Gastroesophageal sphincter (tissue), 3 donors: ENCODE data around the gene LIMS2.

Experiments
- CTCF ChIP-seq, 4 experiments: fragments of 200-600 bp in 2 of 4; fragments of 450-650 bp in 2 of 4; sonication (generic) in 1 of 4; IDR thresholded peaks; one replicate each; pipeline ENCODE4 v1.5.1; 2017 to 2019; ENCODE audit warnings: antibody characterized with exemption in 4 of 4, mild to moderate bottlenecking in 2 of 4, moderate library complexity in 2 of 4
- EP300 ChIP-seq: sonication (generic); formaldehyde crosslinking; IDR thresholded peaks from one replicate; pipeline ENCODE4 v1.6.1; 2017; ENCODE audit warnings: antibody characterized with exemption, mild to moderate bottlenecking
- POLR2A ChIP-seq, 2 donors: fragments of 450-650 bp; IDR thresholded peaks; one replicate each; pipeline ENCODE4 v1.6.1; 2017; ENCODE audit warnings: antibody characterized with exemption in 2 of 2, mild to moderate bottlenecking in 2 of 2, moderate library complexity in 1 of 2
- POLR2AphosphoS5 ChIP-seq: sonication (generic); formaldehyde crosslinking; IDR thresholded peaks from one replicate; pipeline ENCODE4 v1.6.1; 2017; ENCODE audit warnings: antibody characterized with exemption

- TF ChIP-seq CTCF (IDR thresholded peaks at IDR 0.05) (peak in 1 of 4 experiments; percentile 39), EP300 (no peak), POLR2AphosphoS5 (no peak), POLR2A (IDR thresholded peaks at IDR 0.05) (no peak)
Measured at GRCh38 chr2:127644066-127645025, 31.0 kb downstream of the LIMS2 start.
